Stomach smooth muscle (tissue), 2 donors: ENCODE measurements around the gene YY1.

Experiments
- H3K27ac ChIP-seq: one replicate; pipeline ENCODE4 v1.7.0; 2013; ENCODE audit warnings: mild to moderate bottlenecking, low read length, inconsistent platforms
- H3K27me3 ChIP-seq, 2 donors: one replicate each; pipeline ENCODE4 v1.7.0; 2013; ENCODE audit warnings: low read length in 2 of 2; ENCODE audit not compliant: insufficient read depth in 2 of 2, control insufficient read depth in 1 of 2
- H3K36me3 ChIP-seq, 2 donors: one replicate each; pipeline ENCODE4 v1.7.0; 2013; ENCODE audit warnings: low read length in 2 of 2; ENCODE audit not compliant: control insufficient read depth in 2 of 2, insufficient read depth in 2 of 2
- H3K4me1 ChIP-seq: one replicate; pipeline ENCODE4 v1.7.0; 2013; ENCODE audit warnings: low read length; ENCODE audit not compliant: control insufficient read depth, insufficient read depth
- H3K4me3 ChIP-seq, 2 donors: one replicate each; pipeline ENCODE4 v1.7.0; 2013; ENCODE audit warnings: low read length in 2 of 2
- H3K9ac ChIP-seq, 2 donors: one replicate each; pipeline ENCODE4 v1.7.0; 2013; ENCODE audit warnings: low read length in 2 of 2, mild to moderate bottlenecking in 1 of 2
- H3K9me3 ChIP-seq, 2 donors: one replicate each; pipeline ENCODE4 v1.7.0; 2013; ENCODE audit warnings: low read length in 2 of 2; ENCODE audit not compliant: control insufficient read depth in 2 of 2
- donor health status: healthy.
- donor health status: Pancreatic carcinoma.

Gene YY1

GRCh38 chr14:100246809-100247428 is 8.0 kb downstream of the YY1 start:
- H3K9ac ChIP-seq, result peak overlapping the region in 1 of 2 donors; percentile 55
- no peaks in the 10 kb centered on the region for H3K9me3 ChIP-seq
- H3K4me3 ChIP-seq, result no peak overlapping the region
- H3K27me3 ChIP-seq, result no peaks in the 10 kb centered on the region
- H3K4me1 ChIP-seq, result peaks cover 39% of the 10 kb centered on the region
- no peaks in the 10 kb centered on the region for H3K36me3 ChIP-seq
- H3K27ac ChIP-seq, result no peak overlapping the region

DNA sequence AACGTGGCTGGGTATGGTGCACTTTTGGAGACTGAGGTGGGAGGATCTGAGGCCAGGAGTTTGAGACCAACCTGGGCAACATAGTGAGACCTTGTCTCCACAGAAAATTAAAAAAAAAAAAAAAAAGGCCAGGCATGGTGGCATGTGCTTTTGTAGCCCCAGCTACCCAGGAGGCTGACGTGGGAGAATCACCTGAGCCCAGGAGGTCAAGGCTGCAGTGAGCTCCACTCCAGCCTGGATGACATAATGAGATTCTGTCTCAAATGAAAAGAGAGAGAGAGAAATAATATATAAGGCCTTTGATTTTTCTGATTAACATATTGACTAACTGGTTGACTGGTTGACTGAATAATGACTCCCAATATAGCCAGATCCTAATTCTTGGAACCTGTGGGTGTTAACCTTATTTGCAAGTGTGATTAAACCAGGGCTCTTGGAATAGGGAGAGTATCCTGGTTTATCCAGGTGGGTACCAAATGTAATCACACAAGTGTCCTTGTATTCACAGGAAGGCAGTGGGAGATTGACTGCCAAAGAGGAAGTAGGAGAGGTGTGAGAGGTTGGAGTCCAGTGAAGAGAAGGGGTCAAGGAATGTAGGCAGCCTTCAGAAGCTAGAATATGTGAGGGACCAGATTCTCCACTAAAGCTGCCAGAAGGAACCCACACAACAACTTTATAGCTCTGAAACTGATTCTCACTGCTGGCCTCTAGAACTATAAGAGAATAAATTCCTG is 12.0 kb downstream of the YY1 start:
- Histone ChIP-seq H3K9me3 (no peaks in the 10 kb centered on the region), H3K9ac (no peak overlapping the region), H3K4me3 (no peak overlapping the region), H3K27ac (no peak overlapping the region), H3K27me3 (no peaks in the 10 kb centered on the region), H3K36me3 (no peaks in the 10 kb centered on the region), H3K4me1 (peaks cover 27% of the 10 kb centered on the region)

- Histone ChIP-seq H3K27me3 (no peaks in the 10 kb centered on the region), H3K9me3 (no peaks in the 10 kb centered on the region), H3K4me1 (peaks cover 16% of the 10 kb centered on the region), H3K36me3 (no peaks in the 10 kb centered on the region), H3K27ac (no peak overlapping the region), H3K4me3 (no peak overlapping the region), H3K9ac (no peak overlapping the region)
These were observed 13.7 kb downstream of the YY1 start for GRCh38 chr14:100252684-100253083.

GRCh38 chr14:100256339-100256895 is 17.5 kb downstream of the YY1 start:
- Histone ChIP-seq H3K27me3 (no peaks in the 10 kb centered on the region), H3K4me1 (peaks cover 9% of the 10 kb centered on the region)

GRCh38 chr14:100261621-100262020 is 22.7 kb downstream of the YY1 start:
- Histone ChIP-seq H3K9ac (no peak overlapping the region), H3K9me3 (no peaks in the 10 kb centered on the region), H3K4me3 (no peak overlapping the region), H3K4me1 (peaks cover 2% of the 10 kb centered on the region), H3K27me3 (no peaks in the 10 kb centered on the region), H3K36me3 (peaks cover 6 to 8% of the 10 kb centered on the region in 2 donors), H3K27ac (no peak overlapping the region)

More at GRCh38 chr14:100256339-100256895, 17.5 kb downstream of the YY1 start:
- no peak overlapping the region for H3K9ac ChIP-seq
- no peak overlapping the region for H3K4me3 ChIP-seq
- no peaks in the 10 kb centered on the region for H3K9me3 ChIP-seq
- H3K36me3 ChIP-seq, result no peaks in the 10 kb centered on the region
- no peak overlapping the region for H3K27ac ChIP-seq

- Histone ChIP-seq H3K4me1 (peaks cover 2% of the 10 kb centered on the region), H3K4me3 (no peak overlapping the region), H3K27ac (no peak overlapping the region), H3K9me3 (no peaks in the 10 kb centered on the region), H3K36me3 (peaks cover 6 to 8% of the 10 kb centered on the region in 2 donors), H3K27me3 (no peaks in the 10 kb centered on the region), H3K9ac (no peak overlapping the region)
These were observed 23.6 kb downstream of the YY1 start for GRCh38 chr14:100262545-100262944.

GRCh38 chr14:100263141-100263540 is 24.2 kb downstream of the YY1 start:
- H3K36me3 ChIP-seq, result peaks cover 6 to 13% of the 10 kb centered on the region in 2 donors
- no peak overlapping the region for H3K27ac ChIP-seq
- H3K9ac ChIP-seq, result no peak overlapping the region
- H3K9me3 ChIP-seq, result no peaks in the 10 kb centered on the region
- peaks cover 6% of the 10 kb centered on the region for H3K4me1 ChIP-seq
- no peaks in the 10 kb centered on the region for H3K27me3 ChIP-seq
- no peak overlapping the region for H3K4me3 ChIP-seq

GRCh38 chr14:100267990-100268389 is 29.0 kb downstream of the YY1 start:
- H3K27me3 ChIP-seq, result no peaks in the 10 kb centered on the region

GRCh38 chr14:100268591-100269207 is 29.8 kb downstream of the YY1 start:
- peaks cover 7% of the 10 kb centered on the region for H3K4me1 ChIP-seq
- no peak overlapping the region for H3K4me3 ChIP-seq
- no peak overlapping the region for H3K27ac ChIP-seq
- H3K27me3 ChIP-seq, result no peaks in the 10 kb centered on the region
- peaks cover 6 to 11% of the 10 kb centered on the region in 2 donors for H3K36me3 ChIP-seq
- H3K9me3 ChIP-seq, result no peaks in the 10 kb centered on the region
- no peak overlapping the region for H3K9ac ChIP-seq

More at GRCh38 chr14:100267990-100268389, 29.0 kb downstream of the YY1 start:
- peaks cover 7% of the 10 kb centered on the region for H3K4me1 ChIP-seq
- no peak overlapping the region for H3K27ac ChIP-seq
- no peak overlapping the region for H3K4me3 ChIP-seq
- no peaks in the 10 kb centered on the region for H3K9me3 ChIP-seq
- H3K36me3 ChIP-seq, result peaks cover 6 to 12% of the 10 kb centered on the region in 2 donors
- no peak overlapping the region for H3K9ac ChIP-seq

DNA sequence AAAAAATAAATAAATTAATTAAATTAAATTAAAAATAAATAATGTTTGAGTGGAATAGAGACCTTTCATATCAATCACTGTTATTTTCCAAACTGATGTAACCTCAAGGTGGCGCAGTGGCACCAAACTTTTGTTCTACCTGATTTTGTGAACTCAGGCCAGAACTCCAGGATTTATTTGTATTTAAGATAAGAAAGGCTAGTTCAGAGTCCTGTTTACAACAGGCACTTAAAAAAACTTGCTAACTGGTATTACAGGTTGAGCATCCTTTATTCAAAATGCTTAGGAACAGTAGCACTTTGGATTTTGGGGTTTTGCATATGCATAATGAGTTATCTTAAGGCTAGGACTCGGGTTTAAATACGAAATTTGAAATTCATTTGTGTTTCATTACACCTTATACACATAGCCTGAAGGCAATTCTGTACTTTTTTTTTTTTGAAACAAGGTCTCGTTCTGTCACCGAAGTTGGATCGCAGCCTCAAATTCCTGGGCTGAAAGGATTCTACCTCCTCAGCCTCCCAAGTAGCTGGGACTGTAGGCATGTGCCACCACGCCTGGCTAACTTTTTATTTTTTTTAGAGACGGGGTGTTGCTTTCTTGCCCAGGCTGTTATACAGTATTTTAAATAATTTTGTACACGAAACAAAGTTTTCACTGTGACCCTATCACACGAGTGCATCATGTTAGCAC is 32.4 kb downstream of the YY1 start:
- no peak overlapping the region for H3K27ac ChIP-seq
- H3K9me3 ChIP-seq, result no peaks in the 10 kb centered on the region
- no peak overlapping the region for H3K9ac ChIP-seq
- H3K4me1 ChIP-seq, result peaks cover 7% of the 10 kb centered on the region
- H3K36me3 ChIP-seq, result peaks cover 2 to 6% of the 10 kb centered on the region in 2 donors
- no peak overlapping the region for H3K4me3 ChIP-seq
- no peaks in the 10 kb centered on the region for H3K27me3 ChIP-seq
